Cardiac fibroblast (primary cell): ENCODE data around the gene FBLIM1.

Experiments used
- DNase-seq, 2 donors: peaks; one replicate each; pipeline versions ENCODE4 v3.0.0 to v3.0.0-alpha.2; 2010; ENCODE audit warnings: low read depth in 2 of 2
- H3K4me3 ChIP-seq, 2 donors: replicated peaks in 1 of 2; 1 replicate in 1 of 2; 2 replicates in 1 of 2; pipeline ENCODE4 v1.5.1; 2011; ENCODE audit warnings: low read depth in 2 of 2, low read length in 2 of 2, mild to moderate bottlenecking in 2 of 2, moderate library complexity in 1 of 2
- TF ChIP-seq, protein P1 (sequence below): IDR thresholded peaks from one replicate; pipeline ENCODE4 v1.5.1; 2011; ENCODE audit warnings: low read depth, mild to moderate bottlenecking, low read length, inconsistent platforms

The FBLIM1 gene

DNA sequence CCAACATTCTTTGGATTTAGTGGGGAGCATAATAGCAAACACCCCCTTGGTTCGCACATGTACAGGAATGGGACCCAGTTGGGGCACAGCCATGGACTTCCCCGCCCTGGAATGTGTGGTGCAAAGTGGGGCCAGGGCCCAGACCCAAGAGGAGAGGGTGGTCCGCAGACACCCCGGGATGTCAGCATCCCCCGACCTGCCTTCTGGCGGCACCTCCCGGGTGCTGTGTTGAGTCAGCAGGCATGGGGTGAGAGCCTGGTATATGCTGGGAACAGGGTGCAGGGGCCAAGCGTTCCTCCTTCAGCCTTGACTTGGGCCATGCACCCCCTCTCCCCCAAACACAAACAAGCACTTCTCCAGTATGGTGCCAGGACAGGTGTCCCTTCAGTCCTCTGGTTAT is 27.1 kb downstream of the FBLIM1 start:
- no peak for DNase-seq
- H3K4me3 ChIP-seq, result no peak overlapping the region
- TF ChIP-seq, protein P1, sequence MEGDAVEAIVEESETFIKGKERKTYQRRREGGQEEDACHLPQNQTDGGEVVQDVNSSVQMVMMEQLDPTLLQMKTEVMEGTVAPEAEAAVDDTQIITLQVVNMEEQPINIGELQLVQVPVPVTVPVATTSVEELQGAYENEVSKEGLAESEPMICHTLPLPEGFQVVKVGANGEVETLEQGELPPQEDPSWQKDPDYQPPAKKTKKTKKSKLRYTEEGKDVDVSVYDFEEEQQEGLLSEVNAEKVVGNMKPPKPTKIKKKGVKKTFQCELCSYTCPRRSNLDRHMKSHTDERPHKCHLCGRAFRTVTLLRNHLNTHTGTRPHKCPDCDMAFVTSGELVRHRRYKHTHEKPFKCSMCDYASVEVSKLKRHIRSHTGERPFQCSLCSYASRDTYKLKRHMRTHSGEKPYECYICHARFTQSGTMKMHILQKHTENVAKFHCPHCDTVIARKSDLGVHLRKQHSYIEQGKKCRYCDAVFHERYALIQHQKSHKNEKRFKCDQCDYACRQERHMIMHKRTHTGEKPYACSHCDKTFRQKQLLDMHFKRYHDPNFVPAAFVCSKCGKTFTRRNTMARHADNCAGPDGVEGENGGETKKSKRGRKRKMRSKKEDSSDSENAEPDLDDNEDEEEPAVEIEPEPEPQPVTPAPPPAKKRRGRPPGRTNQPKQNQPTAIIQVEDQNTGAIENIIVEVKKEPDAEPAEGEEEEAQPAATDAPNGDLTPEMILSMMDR, result no peak

DNA sequence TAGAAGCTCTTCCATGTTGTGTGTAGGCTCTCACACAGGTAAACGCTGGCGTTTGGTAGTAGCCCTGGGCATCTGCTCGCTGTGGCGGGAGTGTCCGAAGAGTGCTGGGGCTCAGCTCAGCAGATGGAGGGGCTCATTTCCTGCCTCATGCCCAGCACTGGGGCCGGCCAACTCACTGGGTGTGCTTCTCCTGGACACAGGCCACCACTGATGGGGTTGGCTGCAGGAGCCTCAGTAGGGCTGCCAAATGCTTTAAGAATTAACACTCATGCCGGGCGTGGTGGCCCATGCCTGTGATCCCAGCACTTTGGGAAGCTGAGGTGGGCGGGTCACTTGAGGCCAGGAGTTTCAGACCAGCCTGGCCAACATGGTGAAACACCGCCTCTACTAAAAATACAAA is 28.0 kb downstream of the FBLIM1 start:
- H3K4me3 ChIP-seq, result no peak overlapping the region
- TF ChIP-seq, protein P1, result no peak
- DNase-seq, result peak; percentile 27 to 65

DNA sequence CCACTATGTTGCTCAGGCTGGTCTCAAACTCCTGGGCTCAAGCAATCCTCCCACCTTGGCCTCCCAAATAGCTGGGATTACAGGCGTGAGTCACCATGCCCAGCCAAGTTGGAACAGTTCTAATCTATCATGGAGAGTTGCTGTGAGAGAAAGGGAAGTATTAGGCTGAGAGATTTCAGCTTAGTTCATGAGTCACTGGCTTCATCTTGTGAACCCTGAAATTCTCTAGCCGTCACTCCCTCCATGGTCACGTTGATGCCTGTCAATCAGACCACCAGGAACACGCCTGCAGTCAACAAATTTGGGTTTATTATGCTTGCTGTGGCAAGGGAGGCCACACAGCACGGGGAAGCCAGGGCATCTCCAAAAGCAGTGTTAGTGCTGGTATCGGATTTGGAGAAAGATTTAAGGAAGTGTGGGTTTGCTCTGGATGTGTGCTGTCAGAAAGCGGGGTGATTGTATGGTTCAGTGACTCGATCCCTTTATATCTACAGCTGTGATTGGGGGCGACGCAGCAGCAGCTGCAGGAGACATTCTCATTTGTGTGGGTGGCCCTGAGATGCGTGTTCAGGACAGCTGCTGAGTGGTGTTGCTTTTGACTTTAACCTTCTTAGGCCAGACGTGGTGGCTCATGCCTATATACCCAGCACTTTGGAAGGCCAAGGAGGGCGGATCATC is 30.2 kb downstream of the FBLIM1 start:
- TF ChIP-seq, protein P1, result no peak
- H3K4me3 ChIP-seq, result no peak overlapping the region
- peak; percentile 73 to 78 for DNase-seq

DNA sequence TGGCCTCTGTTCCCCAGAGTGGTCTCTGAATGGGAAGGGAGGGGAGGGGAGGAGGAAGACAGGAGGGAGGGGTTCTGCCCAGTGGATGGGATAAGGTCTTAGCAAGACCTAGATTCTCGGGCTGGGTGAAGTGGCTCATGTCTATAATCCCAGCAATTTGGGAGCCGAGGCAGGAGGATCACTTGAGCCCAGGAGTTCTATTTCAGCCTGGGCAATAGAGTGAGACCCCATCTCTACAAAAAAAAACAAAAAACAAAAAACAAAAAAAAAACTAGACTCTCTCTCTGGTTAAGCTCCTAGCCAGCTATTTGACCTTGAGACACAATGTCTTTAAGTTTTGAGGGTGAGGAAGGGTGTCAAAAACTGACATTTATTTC is 37.5 kb downstream of the FBLIM1 start:
- DNase-seq, result no peak
- TF ChIP-seq, protein P1, result no peak
- no peak overlapping the region for H3K4me3 ChIP-seq

DNA sequence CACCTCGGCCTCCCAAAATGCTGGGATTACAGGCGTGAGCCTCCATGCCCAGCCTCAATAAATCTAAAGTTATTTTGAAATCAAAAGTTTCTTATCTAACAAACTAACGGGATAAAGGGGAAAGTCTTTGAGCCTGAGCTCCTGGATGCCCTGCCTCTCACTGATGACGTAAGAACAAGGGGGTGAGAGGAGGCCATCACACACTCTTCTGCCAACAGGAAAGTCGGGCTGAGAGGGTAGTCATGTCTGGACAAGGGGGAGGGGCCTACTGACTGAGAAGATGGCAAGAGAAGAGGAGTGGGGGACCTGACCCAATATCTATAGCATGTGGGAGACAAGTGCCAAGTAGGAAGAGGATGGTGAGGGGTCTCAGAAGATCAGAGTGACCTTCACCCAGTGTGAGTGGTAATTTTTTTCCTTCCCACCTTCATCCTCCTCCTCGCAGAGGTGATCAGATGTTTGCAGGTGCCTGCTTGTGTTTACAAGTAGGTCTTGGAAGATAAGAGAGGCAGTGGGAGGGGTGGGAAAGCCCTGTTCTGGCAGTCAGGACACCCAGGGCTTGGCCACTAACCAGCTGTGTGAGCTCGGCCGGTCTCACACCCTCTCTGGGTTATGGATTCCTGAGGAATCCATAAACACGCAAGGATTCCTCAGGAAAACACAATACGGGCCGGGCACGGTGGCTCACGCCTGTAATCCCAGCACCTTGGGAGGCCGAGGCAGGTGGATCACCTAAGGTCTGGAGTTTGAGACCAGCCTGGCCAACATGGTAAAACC is 39.2 kb downstream of the FBLIM1 start:
- no peak overlapping the region for H3K4me3 ChIP-seq
- TF ChIP-seq, protein P1, result no peak
- peak; percentile 35 to 53 for DNase-seq

DNA sequence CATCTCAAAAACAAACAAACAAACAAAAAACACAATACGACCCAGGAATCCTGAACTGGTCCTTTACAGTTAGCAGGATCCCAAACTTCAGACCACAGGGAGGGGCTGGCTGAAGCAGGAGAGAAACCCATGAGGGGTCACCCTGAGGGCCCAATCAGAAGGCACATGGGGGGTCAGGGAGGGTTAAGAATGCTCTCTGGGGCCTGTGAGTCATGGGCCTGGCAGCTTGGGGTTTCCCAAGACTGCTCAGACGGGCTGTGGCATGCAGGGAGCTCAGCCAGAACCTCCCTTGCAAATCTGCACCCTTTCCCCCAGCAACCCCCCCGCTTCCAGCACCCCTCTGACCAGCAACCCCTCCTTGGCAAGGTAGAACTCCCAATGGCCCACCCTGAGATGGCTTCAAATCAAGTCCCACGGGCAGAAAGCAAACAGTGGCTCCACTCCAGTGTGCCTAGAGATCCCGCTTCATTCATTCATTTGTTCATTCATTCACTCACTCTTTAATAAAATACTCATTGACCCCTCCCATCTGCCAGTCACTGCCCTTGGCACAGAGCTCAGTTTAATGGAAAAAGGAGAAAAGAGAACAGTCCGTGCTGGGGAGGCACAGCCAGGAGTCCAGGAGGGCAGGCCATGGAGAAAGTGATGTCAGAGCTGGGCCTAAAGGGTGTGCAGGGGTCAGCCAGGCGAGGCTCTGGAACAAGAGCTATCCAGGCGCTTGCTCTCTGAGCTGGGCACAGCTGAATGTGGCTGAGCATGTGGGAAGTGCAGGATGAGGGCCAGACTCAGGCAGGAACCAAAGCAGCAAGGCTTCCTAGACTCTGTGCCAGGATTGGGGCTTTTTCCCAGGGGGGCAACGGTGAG is 40.6 kb downstream of the FBLIM1 start:
- H3K4me3 ChIP-seq, result no peak overlapping the region
- peak; percentile 98 to 99 for DNase-seq
- TF ChIP-seq, protein P1, result no peak
